ENCODE results near the gene LRRC43.
"Not testable (repeated sequence)": the region's sequence is repeated elsewhere in the genome, so short reads cannot be mapped to it uniquely, and the experiment has no call there.

The LRRC43 gene

DNA sequence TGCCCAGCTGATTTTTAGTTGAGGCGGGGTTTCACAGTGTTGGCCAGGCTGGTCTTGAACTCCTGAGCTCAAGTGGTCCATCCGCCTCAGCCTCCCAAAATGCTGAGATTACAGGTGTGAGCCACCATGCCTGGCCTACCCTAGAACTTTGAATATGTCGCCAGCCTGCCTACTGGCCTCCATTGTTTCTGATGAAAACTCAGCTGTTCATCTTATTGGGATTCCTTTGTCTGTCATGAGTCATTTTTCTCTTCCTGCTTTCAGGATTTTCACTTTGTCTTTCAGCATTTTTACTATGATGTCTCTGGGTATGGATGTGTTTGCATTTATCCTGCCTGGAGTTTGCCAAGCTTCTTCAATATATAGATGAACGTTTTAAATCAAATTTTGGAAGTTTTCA lies 12.5 kb downstream of the LRRC43 start:
- DNase-seq: no peak

DNA sequence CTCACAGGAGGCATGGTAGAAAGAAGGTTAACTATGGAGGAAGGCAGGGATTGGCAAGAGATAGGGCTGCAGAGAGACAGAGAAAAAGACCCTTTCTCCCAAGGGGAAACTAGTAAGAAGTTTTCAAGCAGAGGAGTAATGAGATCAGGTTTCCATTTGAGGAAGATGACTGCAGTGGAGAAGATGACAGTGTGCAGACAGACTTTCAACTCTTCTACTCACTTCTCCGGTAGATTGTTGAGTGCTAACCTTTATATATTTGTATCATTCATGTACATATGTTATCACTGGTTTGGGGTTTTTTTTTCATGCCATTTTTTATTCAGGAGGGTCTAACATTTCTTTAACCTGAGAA lies 14.7 kb downstream of the LRRC43 start:
- no peak for DNase-seq

DNA sequence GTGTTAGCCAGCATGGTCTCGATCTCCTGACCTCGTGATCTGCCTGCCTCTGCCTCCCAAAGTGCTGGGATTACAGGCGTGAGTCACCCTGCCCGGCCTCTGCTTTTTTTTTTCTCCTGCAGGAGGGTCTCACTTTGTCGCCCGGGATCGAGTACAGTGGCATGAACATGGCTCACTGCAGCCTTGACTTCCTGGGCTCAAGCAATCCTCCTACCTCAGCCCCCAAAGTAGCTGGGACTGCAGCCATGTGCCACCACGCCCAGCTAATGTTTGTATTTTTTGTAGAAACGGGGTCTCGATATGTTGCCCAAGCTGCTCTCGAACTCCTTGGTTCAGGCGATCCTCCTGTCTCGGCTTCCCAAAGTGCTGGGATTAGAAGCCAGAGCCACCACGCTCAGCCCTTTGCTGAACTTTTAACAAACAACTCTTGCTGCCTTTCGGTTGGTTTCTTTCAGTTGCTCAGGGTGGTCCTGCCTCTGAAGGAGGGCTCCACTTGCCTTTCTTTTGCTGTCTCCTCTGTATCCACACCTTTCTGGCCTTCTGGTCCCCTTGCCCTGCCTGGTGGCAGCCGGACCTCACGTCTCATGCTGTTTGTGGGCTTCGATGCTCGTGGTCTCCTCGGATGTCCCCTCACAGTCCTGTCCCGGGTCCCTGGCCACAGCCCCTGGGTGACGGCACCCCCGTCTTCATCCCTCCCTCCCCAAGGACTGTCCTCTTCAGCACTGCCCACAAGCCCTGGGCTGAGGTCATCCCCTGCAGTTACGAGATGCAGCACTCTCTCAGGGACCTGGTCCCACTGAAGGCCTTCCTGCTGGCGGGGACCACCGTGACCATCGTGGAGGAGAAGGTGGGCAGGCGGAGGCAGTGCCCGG lies 16.8 kb downstream of the LRRC43 start:
- no peak for DNase-seq

DNA sequence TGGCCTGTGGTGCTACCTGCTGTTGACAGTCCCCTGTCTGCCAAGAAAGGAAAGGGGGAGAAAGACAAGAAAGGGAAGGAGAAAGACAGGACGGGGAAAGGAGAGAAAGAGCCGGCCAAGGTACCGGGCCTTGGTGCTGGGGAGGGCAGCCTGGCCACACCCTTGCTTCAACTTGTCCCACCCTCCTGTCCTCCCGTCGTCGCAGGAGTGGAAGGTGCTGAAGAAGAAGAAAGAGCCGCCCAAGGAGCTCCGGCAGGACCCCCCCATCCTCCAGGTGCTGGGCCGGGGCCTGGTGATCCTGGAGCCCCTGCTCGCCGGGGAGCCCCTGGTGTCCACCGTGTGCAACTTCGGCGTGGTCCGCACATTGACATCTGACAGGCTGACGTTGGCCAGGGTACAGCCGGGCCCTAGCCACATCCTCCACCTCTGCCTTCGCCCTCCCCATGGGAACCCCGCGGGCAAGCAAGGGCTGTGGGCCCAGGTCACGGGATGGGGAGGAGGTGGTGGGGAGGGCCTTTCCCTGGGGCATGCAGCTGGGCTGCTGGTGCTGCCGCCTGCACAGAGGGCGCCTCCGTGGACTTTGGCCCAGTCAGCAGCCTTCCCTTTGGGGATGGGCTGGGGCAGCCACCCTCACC lies 17.7 kb downstream of the LRRC43 start:
- no peak for DNase-seq

DNA sequence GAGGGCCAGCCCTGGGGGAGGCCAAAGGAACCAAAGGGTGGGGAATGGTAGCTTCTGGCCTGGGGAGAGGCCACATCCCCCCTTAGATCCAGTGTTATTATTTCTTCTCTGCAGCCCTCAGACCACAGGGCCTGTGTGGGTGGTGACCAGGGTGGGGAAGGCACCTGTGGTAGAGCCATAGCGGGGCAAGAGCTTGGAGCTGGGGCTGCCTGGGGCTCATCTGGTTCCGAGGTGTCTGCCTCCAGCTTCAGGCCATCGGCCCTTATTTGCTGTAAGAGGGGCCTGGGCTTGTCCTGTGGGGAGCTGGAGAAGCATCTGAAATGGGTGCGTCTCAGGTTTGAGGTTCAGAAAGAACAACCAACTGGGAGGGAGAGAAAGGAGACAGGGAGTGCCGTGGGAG lies 18.5 kb downstream of the LRRC43 start:
- no peak for DNase-seq

DNA sequence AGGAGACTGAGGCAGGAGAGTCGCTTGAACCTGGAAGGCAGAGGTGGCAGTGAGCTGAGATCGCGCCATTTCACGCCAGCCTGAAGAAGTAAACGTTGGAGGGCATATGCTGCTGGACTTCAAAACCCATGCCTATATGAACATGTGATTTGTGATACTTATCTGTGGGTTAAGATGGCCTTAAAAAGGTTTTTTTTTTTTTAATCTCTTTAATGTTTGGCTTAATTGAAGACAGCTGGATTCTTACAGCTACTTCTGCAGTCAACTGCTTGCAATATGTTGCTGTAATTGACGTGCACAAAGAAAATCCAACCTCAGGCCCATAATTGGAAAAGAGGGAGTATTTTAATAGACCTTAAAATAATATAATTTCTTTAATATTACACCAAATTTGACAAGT lies 19.1 kb downstream of the LRRC43 start:
- DNase-seq: no peak

DNA sequence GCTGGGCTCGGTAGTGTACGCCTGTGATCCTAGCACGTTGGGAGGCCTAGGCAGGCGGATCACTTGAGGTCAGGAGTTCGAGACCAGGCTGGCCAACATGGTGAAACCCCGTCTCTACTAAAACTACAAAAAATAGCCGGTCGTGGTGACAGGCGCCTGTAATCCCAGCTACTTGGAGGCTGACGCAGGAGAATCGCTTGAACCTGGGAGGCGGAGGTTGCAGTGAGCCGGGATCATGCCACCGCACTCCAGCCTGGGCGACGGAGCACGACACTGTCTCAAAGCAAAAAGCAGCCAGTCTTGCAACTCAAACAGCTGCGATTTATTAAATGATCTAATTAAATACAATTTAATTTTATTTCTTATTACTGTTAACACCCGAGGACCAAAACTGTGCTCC lies 19.9 kb downstream of the LRRC43 start:
- not testable (repeated sequence) for DNase-seq

DNA sequence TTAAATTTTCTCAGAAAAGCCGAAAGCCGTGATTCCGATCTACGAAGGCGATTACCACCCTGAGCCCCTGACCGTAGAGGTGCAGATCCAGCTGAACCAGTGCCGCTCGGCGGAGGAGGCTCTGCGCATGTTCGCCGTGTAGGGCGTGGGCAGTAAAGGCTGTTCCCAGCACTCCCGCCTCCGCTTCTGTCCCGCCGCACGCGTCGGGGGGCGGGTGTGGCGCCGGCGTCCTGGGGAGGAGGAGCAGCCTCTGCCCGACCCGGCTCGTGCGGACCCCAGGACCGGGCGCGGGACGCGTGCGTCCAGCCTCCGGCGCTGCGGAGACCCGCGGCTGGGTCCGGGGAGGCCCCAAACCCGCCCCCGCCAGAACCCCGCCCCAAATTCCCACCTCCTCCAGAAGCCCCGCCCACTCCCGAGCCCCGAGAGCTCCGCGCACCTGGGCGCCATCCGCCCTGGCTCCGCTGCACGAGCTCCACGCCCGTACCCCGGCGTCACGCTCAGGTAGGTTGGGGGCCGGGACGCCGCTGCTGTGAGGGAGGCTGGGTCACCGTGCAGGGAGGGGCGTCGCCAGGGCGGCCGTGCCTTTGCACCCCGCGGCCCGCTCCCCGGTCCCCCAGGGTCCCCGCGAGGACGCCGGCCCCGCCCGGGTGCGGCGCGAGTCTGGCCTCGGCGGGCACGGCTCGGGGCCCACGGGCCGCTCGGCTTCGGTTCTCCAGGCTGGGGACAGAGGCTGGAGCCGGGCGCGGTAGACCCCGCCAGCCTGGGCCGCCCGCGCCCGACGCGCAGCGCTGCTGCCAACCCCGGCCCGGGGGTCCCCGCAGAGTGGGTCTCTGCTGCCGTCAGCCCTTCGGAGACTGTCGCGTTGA lies 20.6 kb downstream of the LRRC43 start, which contains the start of gene B3GNT4:
Gene B3GNT4, plus strand, starts transcription at position 409 of the 866 bp plus-strand sequence. CDS start 910 bp downstream, outside the sequence.
- DNase-seq: peak; percentile 73

DNA sequence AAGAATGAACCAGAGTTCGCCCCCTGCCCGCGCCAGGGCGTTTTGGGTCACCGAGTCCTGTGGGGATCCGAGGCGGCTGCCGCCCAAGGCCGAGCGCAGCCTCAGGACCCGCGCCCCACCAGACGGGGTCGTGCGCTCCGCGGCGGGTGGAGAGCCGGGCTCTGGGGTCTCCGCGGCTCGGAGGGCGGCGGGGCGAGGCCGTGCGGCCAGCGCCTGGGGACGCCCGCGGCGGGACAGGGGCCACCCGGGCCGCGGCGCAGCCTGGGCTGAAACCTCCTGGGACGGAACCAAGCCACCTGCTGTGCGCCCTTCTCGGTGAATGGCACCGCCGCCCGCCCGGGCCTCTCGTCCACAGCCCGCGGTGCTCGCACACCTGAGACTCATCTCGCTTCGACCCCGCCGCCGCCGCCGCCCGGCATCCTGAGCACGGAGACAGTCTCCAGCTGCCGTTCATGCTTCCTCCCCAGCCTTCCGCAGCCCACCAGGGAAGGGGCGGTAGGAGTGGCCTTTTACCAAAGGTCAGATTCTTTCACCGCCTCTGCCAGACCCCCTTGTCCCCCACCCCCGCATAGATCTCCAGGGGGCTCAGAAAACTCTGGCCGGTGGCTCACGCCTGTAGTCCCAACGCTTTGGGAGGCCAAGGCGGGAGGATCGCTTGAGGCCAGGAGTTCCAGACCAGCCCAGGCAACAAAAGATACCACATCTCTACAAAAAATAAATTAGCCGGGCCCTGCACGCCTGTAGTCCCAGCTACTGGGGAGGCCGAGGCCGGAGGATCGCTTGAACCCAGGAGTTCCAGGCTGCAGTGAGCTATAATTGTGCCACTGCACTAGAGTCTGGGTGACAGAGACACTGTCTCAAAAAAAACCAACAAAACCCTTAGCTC lies 21.5 kb downstream of the LRRC43 start:
- DNase-seq: no peak

DNA sequence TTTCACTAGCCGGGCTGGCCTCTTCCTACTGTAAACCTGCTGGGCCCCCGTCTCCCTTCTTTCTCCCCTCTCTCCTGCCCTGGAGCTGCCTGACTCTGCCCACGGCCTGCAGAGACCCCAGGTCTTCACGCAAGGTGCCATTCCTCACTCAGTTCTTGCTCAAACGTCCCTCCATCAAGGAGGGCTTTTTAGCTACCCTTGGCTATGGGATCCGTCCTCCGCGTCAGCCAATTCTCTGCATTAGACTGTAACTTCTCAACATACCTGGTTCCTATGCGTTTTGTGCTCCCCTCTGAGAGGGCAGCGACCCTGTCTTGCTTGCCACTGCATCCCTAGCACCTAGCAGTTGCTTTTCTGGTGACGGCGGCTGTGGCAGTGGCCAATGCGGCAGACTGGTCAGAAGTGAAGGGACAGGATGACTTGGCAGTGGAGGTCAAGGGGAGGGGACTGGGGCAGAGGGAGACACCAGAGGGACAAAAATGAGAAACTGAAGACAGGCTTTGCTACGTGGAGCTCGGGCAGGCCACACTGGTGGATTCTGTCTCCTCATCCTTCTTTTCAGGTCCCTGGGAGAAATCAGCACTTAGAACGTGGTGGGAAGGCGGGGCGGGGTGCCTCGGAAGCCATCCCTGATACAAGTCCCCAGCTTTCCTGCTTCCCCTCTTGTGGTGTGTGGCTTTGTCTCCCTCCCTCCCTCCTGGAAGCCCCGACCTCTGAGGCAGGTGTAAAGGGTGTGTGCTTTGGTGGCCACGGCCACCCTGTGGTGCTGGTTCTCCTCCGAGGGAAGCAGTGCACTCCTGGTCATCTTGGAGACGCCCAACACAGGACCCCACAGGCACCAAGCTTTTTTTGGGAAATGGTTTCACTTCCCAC lies 22.4 kb downstream of the LRRC43 start:
- DNase-seq: no peak

DNA sequence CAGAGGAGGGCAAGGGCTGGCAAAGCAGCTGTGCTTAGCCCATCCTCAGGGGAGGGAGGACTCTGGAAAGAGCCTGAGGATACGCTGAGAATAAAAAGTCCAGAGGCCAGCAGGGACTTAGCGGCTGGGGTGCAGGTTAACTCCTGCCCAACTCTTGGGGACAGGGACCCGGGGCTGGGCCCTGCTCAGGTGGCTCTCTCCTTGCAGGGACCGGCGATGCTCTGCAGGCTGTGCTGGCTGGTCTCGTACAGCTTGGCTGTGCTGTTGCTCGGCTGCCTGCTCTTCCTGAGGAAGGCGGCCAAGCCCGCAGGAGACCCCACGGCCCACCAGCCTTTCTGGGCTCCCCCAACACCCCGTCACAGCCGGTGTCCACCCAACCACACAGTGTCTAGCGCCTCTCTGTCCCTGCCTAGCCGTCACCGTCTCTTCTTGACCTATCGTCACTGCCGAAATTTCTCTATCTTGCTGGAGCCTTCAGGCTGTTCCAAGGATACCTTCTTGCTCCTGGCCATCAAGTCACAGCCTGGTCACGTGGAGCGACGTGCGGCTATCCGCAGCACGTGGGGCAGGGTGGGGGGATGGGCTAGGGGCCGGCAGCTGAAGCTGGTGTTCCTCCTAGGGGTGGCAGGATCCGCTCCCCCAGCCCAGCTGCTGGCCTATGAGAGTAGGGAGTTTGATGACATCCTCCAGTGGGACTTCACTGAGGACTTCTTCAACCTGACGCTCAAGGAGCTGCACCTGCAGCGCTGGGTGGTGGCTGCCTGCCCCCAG lies 23.4 kb downstream of the LRRC43 start:
- no peak for DNase-seq

DNA sequence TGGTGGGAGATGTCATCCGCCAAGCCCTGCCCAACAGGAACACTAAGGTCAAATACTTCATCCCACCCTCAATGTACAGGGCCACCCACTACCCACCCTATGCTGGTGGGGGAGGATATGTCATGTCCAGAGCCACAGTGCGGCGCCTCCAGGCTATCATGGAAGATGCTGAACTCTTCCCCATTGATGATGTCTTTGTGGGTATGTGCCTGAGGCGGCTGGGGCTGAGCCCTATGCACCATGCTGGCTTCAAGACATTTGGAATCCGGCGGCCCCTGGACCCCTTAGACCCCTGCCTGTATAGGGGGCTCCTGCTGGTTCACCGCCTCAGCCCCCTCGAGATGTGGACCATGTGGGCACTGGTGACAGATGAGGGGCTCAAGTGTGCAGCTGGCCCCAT lies 24.1 kb downstream of the LRRC43 start:
- no peak for DNase-seq

DNA sequence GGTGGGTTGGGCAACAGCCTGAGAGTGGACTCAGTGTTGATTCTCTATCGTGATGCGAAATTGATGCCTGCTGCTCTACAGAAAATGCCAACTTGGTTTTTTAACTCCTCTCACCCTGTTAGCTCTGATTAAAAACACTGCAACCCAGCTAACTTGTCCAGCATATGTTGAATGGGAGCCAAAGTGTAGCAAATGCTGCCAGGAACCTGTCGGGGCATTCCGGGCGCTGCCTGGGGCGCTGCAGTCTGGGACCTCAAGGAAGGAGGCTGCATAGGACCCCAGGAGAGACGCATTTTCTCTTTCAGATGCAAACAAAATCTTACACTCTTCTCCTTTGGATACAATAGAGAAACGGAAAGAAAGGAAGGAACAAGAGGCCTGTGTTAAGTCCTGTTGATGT lies 24.5 kb downstream of the LRRC43 start:
- DNase-seq: no peak

DNA sequence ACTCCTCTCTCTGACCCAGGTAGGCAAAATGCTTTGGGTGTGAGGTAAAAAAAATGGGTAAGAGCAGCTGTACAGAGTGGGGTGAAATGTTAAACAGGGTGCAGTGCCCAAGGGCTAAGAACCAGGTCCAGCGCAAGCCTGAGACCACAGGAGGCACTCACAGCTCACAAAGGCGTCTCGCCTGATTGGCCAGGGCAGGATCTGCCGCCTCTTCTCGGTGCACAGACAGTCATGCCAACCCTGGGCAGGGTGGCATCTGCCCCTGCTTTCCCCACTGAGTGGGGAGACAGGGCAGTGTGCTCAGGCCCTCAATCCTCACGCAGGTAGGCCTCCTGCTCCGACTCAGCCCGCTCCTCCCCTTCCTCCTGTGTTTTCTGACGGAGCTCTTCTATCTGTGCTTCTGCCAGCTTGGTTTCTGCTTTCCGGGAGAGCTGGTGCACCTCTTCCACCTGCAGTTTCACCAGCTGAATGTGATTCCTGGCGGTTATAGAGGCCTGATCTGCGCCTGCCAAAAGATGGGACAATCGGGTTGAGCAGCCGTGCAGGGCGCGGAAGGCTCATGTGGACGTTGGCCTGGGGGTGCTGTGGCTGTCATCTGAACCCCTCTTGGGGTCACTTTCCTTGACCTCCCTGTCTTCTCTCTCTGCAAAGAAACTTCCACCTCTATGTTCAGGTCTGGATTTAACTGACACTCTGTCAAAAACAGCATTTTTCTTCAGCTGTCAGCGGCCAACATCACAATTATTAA lies 25.3 kb downstream of the LRRC43 start:
- DNase-seq: no peak

DNA sequence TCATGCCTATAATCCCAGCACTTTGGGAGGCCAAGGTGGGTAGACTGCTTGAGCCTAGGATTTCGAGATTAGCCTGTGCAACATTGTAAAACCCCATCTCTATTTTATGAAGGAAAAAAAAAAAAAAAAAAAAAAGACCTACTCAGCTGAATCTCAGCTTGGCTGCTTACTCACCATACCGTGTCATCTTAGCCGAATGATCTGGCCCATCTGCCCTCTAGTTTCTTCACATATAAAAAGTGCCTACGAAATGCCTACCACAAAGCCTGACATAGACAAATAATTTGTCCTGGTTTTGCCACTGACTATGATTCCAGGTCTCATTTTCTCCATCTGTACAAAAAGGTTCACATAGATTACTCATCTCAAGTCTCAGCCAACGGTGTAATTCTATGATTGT lies 32.8 kb downstream of the LRRC43 start:
- no peak for DNase-seq

DNA sequence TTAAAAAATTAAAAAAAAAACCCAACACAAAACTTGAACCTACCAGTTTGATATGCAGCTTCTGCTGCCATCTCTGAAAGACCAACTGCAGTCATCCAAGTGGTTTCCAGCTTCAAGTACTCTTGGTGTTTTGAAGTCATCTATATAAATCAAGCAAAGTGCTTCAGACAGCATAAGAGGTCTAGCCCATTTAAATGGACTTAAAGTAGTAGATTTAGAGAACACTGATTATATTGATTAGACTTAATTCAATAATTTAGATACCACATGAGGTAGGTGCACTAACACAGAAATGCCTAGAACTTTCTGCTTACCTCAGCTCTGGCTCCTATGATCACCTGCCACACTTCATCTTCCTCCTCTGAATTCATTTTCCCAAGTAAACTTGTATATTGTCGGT lies 33.5 kb downstream of the LRRC43 start:
- DNase-seq: no peak

DNA sequence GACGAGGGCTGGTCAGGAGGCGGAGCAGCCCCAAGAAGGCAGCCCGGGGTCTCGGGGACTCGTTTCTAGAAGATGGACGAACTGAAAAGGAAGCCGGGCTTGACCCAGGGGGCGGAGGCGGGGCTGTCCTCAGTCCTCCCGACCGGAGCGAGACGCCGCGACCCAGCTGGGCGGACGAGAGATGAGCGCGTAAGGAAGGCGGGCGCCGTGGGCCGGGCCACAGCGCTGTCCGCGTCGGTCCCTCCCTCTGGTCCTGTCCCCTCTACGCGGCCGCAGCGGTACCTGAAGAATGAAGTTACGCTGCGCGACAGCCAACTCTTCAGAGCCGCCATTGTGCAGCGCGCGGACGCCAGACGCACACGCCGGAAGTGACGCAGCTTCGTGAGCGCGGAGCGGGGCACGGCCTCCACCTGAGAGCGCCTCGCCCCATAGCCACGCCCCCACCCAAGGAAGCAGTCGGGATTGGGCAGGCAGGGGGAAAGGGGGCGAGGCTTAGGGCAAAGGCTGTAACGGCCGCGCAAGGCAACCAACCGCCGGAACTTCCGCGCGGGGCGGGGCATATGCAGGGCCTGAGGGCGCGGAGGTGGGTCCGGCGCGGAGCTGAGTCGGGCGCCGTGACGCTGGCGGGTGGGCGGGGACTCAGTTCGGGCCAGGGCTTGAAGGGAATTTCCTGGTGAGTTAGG lies 42.9 kb downstream of the LRRC43 start, which contains the start of gene DIABLO:
Gene DIABLO, minus strand, starts transcription at position 370 of the 683 bp plus-strand sequence. Its CDS starts 38 bp downstream, at position 332.
- DNase-seq: peak; percentile 100

DNA sequence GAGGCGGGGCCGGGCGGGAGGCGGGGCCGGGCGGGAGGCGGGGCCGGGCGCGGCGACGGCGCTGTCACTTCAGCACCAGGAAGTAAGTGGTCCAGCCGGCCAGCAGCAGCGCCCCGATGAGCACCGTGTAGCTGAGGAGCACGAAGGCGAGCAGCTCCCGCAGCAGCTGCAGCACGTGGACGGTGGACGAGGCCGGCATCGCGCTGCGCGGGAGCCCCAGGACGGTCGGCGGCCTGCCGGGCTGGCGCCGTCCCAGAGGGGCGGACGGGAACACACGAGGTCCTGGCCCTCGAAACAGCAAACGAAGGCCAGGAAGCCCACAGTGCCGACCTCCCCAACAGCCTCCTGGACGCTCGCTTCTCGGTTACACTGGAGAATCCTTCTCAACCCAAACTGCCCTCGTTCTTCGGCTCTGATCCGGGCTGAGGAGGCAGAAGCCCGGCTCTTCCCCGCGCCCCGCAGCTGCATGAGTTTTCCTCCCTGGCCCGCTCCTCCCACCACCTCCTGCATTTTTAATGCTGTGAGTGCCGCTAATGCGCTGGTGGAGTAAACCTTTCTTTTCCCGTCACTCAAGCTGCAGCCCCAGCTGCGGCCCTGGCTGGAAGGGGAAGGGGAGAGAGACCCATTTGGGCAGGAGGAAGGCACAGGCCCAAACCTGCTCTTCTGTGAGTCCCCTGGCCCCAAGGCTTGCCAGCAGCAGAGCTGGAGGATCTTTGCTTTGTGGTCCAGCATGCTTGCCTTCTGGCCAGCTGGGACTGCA lies 43.6 kb downstream of the LRRC43 start:
- DNase-seq: no peak
